ENCODE measurements around the gene PTMA.

PTMA gene

DNA sequence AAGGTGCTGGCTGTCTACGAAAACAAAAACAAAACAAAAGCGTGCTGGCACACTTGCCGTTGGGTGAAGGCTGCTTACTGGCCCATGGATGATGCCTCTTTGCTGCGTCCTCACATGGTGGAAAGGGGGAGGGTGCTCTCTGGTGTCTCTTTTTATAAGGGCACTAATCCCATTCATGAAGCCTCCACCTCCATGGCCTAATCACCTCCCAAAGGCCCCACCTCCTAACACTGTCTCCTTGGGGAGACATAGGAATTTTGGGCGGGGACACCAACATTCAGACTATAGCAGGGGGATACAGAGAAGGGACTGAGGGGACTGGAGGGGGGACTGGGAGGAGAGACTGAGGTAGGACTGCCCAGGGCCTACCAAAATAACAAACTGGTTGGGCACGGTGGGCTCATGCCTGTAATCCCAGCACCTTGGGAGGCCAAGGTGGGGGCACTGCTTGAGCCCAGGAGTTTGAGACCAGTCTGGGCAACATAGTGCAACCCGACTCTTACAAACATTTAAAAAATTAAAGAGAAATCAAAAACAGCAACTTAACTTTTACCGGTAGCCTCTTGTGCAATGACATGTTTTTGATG lies 14.5 kb downstream of the PTMA start:
- TF ChIP-seq TOX (CRISPR knock-in tag; IDR thresholded peaks at IDR 0.05; ENCODE audit: borderline replicate concordance) (no peak), ZNF565 (CRISPR knock-in tag; conservative IDR thresholded peaks at IDR 0.05; ENCODE audit: low read depth) (no peak), OSR1 (CRISPR knock-in tag; IDR thresholded peaks at IDR 0.05) (no peak), ARNTL (CRISPR knock-in tag; IDR thresholded peaks at IDR 0.05; ENCODE audit: borderline replicate concordance, low read depth) (no peak), ZFP30 (CRISPR knock-in tag; IDR thresholded peaks at IDR 0.05) (no peak), ZC3H10 (CRISPR knock-in tag; IDR thresholded peaks at IDR 0.05) (no peak), ZNF70 (CRISPR knock-in tag; IDR thresholded peaks at IDR 0.05) (no peak)
- TF ChIP-seq, protein P1, sequence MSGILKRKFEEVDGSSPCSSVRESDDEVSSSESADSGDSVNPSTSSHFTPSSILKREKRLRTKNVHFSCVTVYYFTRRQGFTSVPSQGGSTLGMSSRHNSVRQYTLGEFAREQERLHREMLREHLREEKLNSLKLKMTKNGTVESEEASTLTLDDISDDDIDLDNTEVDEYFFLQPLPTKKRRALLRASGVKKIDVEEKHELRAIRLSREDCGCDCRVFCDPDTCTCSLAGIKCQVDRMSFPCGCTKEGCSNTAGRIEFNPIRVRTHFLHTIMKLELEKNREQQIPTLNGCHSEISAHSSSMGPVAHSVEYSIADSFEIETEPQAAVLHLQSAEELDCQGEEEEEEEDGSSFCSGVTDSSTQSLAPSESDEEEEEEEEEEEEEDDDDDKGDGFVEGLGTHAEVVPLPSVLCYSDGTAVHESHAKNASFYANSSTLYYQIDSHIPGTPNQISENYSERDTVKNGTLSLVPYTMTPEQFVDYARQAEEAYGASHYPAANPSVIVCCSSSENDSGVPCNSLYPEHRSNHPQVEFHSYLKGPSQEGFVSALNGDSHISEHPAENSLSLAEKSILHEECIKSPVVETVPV (CRISPR knock-in tag; IDR thresholded peaks at IDR 0.05) = no peak
- TF ChIP-seq, protein P2, sequence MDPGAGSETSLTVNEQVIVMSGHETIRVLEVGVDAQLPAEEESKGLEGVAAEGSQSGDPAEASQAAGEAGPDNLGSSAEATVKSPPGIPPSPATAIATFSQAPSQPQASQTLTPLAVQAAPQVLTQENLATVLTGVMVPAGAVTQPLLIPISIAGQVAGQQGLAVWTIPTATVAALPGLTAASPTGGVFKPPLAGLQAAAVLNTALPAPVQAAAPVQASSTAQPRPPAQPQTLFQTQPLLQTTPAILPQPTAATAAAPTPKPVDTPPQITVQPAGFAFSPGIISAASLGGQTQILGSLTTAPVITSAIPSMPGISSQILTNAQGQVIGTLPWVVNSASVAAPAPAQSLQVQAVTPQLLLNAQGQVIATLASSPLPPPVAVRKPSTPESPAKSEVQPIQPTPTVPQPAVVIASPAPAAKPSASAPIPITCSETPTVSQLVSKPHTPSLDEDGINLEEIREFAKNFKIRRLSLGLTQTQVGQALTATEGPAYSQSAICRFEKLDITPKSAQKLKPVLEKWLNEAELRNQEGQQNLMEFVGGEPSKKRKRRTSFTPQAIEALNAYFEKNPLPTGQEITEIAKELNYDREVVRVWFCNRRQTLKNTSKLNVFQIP (CRISPR knock-in tag; IDR thresholded peaks at IDR 0.05; ENCODE audit: borderline replicate concordance, low read depth) = no peak
- TF ChIP-seq, protein P3, sequence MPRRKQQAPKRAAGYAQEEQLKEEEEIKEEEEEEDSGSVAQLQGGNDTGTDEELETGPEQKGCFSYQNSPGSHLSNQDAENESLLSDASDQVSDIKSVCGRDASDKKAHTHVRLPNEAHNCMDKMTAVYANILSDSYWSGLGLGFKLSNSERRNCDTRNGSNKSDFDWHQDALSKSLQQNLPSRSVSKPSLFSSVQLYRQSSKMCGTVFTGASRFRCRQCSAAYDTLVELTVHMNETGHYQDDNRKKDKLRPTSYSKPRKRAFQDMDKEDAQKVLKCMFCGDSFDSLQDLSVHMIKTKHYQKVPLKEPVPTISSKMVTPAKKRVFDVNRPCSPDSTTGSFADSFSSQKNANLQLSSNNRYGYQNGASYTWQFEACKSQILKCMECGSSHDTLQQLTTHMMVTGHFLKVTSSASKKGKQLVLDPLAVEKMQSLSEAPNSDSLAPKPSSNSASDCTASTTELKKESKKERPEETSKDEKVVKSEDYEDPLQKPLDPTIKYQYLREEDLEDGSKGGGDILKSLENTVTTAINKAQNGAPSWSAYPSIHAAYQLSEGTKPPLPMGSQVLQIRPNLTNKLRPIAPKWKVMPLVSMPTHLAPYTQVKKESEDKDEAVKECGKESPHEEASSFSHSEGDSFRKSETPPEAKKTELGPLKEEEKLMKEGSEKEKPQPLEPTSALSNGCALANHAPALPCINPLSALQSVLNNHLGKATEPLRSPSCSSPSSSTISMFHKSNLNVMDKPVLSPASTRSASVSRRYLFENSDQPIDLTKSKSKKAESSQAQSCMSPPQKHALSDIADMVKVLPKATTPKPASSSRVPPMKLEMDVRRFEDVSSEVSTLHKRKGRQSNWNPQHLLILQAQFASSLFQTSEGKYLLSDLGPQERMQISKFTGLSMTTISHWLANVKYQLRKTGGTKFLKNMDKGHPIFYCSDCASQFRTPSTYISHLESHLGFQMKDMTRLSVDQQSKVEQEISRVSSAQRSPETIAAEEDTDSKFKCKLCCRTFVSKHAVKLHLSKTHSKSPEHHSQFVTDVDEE (CRISPR knock-in tag; IDR thresholded peaks at IDR 0.05) = no peak
- ATAC-seq = no peak

DNA sequence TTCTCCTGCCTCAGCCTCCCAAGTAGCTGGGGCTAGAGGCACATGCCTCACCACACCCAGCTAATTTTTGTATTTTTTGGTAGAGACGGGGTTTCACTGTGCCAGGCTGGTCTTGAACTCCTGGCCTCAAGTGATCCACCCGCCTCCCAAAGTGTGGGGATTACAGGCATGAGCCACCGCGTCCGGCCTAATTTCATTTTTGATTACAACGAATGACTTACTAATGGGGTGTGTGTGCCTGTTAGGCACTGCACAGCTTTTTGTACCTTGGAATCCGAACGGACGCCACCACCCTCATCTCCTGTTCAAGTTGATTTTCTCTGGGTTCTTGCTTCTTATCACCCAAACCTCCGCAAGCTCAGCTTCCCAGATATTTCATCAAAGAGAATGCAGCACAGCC lies 17.2 kb downstream of the PTMA start:
- TF ChIP-seq ZNF8 (CRISPR knock-in tag; IDR thresholded peaks at IDR 0.05) (no peak), OSR1 (CRISPR knock-in tag; IDR thresholded peaks at IDR 0.05) (no peak)
- TF ChIP-seq, protein P2 (CRISPR knock-in tag; IDR thresholded peaks at IDR 0.05; ENCODE audit: borderline replicate concordance, low read depth) = no peak
- TF ChIP-seq, protein P4, sequence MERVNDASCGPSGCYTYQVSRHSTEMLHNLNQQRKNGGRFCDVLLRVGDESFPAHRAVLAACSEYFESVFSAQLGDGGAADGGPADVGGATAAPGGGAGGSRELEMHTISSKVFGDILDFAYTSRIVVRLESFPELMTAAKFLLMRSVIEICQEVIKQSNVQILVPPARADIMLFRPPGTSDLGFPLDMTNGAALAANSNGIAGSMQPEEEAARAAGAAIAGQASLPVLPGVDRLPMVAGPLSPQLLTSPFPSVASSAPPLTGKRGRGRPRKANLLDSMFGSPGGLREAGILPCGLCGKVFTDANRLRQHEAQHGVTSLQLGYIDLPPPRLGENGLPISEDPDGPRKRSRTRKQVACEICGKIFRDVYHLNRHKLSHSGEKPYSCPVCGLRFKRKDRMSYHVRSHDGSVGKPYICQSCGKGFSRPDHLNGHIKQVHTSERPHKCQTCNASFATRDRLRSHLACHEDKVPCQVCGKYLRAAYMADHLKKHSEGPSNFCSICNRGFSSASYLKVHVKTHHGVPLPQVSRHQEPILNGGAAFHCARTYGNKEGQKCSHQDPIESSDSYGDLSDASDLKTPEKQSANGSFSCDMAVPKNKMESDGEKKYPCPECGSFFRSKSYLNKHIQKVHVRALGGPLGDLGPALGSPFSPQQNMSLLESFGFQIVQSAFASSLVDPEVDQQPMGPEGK (CRISPR knock-in tag; IDR thresholded peaks at IDR 0.05; ENCODE audit: borderline replicate concordance) = no peak
- TF ChIP-seq, protein P5, sequence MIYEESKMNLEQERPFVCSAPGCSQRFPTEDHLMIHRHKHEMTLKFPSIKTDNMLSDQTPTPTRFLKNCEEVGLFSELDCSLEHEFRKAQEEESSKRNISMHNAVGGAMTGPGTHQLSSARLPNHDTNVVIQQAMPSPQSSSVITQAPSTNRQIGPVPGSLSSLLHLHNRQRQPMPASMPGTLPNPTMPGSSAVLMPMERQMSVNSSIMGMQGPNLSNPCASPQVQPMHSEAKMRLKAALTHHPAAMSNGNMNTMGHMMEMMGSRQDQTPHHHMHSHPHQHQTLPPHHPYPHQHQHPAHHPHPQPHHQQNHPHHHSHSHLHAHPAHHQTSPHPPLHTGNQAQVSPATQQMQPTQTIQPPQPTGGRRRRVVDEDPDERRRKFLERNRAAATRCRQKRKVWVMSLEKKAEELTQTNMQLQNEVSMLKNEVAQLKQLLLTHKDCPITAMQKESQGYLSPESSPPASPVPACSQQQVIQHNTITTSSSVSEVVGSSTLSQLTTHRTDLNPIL (CRISPR knock-in tag; IDR thresholded peaks at IDR 0.05; ENCODE audit: low read depth) = no peak
- ATAC-seq = no peak

DNA sequence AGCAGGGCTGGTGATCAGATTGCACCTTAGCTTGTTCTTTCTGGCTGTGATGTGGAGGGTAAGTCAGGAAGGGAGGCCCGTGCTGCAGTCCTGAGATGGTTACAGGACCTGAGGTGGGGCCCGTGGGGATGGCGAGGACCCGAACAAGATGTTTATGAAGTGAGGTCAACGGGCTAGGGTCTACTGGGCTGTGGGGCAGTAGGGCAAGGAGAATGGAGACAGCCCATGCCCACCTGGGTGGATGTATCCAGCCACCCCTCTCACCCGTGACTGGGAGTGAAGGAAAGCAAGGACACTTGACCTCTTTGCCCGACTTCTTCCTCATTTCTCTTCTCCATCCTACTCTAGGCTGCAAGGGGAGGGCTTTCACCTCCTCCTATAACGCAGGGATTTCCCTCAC lies 18.0 kb downstream of the PTMA start:
- no peak for ATAC-seq
- TF ChIP-seq SNAI2 (CRISPR knock-in tag; IDR thresholded peaks at IDR 0.05) (no peak), BACH2 (CRISPR knock-in tag; IDR thresholded peaks at IDR 0.05; ENCODE audit: borderline replicate concordance) (no peak), RARB (CRISPR knock-in tag; IDR thresholded peaks at IDR 0.05) (no peak), TCF4 (CRISPR knock-in tag; IDR thresholded peaks at IDR 0.05; ENCODE audit: borderline replicate concordance) (no peak), PPARA (CRISPR knock-in tag; IDR thresholded peaks at IDR 0.05; ENCODE audit: borderline replicate concordance) (no peak), TOX (CRISPR knock-in tag; IDR thresholded peaks at IDR 0.05; ENCODE audit: borderline replicate concordance) (no peak), ZC3H10 (CRISPR knock-in tag; IDR thresholded peaks at IDR 0.05) (no peak), ZNF8 (CRISPR knock-in tag; IDR thresholded peaks at IDR 0.05) (no peak), CSDC2 (CRISPR knock-in tag; IDR thresholded peaks at IDR 0.05) (no peak)
- TF ChIP-seq, protein P4 (CRISPR knock-in tag; IDR thresholded peaks at IDR 0.05; ENCODE audit: borderline replicate concordance) = no peak
- TF ChIP-seq, protein P5 (CRISPR knock-in tag; IDR thresholded peaks at IDR 0.05; ENCODE audit: low read depth) = no peak
- TF ChIP-seq, protein P1 (CRISPR knock-in tag; IDR thresholded peaks at IDR 0.05) = no peak
